Activated CD4-positive, alpha-beta T cell treated with anti-CD3 and anti-CD28 coated beads, Interleukin-10, Interleukin-2, amounts not matched to agents 100 ng/mL and 50 ng/mL, durations not matched to agents 16 hours and 8 hours (primary cell): Measurements from ENCODE around the gene MC2R.
A peak's percentile ranks its signal among the peaks of the same experiment; 100 is the strongest.

Experiments used
- DNase-seq: peaks from one replicate; pipeline ENCODE4 v3.0.0-alpha.2; 2020

MC2R gene

DNA sequence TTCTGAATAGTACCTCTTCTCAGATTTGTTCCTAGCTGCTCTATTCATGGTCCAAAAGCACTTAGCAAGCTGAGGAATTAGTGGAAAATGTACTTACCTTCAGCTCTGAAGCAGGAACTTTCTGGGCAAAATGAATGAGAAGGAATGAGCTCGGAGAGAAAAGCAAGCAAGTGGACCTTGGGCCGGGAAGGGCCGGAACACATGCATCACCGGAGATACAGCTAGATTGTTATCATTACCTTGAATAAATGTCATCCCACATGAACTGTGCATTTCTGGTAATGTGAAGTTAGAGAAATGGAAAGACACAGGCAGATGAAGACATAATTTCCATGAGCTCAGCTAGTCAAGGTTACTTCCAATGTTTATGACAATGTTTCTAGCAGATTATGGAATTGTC, at the start of gene MC2R:
Gene MC2R, minus strand, starts transcription at position 146 of the 400 bp plus-strand sequence. CDS start 30,018 bp downstream, outside the sequence.
- DNase-seq, result no peak

GRCh38 chr18:13945811-13946210, 30.5 kb upstream of the MC2R start:
- no peak for DNase-seq

DNA sequence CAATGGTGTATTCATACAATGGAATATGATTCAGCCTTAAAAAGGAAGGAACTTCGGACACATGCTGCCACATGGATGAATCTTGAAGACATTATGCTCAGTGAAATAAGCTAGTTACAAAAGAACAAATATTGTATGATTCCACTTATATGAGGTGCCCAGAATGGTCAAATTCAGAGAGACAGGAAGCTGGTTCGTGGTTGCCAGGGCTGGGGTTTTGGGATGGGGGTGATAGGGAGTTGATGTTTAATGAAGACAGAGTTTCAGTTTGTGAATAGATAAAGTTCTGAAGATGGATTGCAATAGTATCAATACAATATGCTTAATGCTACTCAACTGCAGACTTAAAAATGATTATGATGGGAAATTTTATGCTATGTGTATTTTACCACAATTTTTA, 28.0 kb upstream of the MC2R start:
- no peak for DNase-seq

DNA sequence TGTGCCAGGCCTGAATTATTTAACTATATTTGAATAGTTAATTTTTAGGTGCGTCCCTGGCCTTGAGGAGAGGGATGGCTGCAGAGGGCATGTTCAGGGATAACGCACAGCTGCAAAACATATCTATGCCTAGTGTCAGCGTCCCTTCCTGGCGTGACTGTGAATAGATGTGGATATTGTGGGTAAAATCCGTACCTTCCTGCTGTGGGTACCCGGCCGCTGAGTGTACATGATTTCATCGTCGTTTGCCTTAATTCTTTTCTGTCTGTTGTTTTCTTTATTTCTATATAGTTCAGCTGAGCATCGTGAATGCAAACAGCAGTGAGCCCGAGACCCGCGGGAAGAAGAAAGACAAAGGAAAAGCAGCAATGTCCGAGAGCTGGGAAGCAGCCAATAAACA, 25.0 kb upstream of the MC2R start:
- DNase-seq, result no peak

DNA sequence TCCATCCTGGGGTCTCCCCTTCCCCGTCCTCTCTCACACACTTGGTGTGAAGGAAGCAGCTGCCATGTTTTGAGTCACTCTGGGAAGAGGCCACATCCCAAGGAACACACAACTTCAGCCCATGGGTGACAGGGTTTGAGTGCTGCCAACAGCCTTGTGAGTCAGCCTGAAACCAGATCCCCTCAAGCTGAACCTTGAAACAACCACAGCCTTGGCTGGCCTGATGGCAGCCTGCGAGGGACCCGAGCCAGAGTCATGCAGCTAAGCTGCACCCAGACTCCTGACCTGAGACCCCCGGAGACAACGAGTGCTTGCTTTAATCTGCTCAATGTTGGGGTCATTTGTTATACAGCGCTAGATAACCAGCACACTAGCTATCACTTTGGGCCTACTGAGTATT, 19.3 kb upstream of the MC2R start:
- DNase-seq, result no peak

- no peak for DNase-seq
Observed at GRCh38 chr18:13934058-13934457, 18.7 kb upstream of the MC2R start.

DNA sequence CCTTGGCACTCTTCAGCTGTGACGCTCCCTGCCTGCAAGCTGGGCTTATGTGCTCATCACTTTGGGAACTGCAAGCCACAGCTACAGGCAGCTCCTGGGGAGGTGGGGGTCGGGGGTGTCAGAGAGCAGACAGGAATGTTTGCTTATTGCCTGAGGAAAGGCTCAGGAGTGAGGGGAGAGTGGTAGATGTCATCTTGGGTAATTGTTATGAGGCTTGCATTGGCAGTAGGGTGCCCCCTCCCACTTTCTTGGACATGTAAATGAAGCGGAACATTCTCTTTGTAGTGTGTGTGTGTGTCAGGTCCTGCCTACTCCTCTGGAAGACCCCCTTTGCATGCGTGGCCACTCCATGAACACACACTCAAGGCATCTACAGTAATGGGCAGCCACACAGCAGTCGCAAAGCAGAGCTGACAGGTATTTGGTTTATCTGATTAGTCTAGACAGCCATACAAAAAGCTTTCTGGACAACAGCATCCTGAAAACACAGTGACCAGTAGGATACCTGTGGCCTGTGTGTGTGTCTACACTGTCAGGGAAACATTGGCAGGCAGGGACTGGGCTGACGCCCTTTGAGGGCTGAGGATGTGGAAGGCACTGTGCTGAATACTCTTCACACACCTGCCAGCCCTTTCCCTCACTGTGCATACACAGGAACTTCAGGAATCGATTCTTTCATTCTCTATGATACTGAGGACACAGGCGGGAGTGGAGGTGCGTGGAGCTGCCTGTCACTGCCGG, 17.1 kb upstream of the MC2R start:
- no peak for DNase-seq

DNA sequence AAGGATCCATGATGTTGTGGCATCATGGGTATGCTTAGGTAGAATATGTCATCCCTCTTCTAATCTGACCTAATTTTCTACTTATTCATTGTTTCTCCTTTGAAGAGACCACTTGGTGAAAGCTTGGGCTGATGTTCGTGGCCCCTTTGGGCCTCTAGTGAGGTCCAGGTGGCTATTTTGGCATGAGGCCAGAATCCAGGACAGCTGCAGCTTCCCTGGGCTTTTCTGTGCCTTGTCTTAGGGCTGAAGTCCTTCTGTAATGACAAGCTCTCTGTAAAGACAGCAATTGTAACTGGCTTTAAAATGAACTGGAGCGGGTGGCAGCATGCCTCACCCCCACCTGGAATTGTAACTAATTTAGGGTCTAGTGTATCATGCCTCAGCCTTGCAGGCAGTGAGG, 15.6 kb upstream of the MC2R start:
- DNase-seq, result no peak

DNA sequence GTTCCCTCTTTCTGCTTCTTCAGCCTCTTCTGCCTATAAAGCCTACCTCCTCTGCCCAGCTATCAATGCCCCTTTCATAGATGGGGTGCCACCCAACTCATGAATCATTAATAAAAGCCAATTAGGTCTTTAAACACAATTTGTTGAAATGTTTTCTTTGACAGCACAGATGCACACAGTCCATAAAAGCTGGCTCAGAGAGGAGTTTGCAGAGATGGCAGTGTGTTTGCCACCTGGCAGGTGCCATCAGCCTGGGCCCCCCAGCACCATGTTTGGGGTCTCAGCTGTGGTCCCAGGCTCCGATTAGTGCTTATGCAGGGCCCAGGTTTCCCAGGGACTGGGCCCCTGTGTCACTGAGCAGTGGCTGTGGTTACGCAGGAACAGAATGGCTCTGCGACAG, 7.9 kb upstream of the MC2R start:
- no peak for DNase-seq

DNA sequence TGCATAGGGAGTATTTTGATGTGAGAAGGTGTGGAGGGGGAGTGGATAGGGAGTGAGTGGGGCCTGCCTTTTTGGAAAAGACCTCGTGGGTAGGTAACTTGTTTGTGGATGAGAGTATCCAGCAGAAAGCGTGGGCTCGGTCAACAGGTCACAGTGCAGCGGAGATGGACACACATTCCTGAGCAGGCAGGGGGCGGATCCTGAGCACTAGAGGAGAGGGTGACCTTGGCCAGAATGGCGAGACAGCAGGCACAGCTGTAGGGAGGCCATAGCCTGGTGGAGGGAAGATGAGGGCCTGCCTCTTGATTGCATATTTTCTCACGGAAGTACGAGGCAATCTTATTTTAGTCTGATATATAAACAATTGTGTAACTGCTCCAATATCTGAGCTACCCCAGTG, 3.6 kb upstream of the MC2R start:
- DNase-seq, result no peak

DNA sequence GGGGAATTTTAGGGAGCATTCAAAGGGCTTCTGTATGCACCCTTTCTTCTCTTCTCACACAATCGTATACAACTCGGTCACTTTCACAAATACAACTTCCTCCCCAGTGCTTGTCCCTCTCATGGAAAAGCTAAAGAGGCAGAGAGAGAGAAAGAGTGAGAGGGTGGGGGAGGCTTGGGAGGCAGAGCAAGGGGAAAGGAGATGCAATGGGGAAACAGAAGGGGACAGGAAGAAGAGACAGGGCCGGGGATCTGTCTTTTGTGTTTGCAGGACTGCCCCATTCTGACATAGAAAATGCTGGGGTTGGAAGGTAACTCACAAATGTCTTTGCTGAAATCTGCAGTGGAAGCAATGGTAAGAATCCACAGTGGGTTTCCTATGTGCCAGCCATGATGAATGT, 2.1 kb upstream of the MC2R start:
- DNase-seq, result no peak

GRCh38 chr18:13916559-13916958, 1.2 kb upstream of the MC2R start:
- no peak for DNase-seq

GRCh38 chr18:13915995-13916431, 677 bp upstream of the MC2R start:
- no peak for DNase-seq

DNA sequence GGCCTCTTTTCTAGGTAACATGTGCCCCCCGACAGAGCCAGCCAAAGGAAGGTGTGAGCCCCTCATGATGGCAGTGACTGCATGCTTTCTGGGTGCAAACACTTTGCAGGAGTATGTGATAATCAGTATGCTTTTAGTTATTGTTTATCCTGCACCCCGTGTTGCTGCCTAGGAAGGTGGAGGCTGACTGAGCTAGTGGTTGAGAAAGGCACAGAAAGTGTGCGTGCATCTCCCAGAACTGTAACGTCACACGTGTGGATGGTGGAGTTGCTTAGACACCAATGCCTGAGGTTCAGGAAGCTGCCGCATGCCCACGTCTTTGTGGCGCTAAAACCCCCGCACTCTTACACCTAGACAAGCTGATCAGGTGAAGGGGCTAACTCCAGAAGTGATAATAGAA, 580 bp downstream of the MC2R start:
- no peak for DNase-seq

DNA sequence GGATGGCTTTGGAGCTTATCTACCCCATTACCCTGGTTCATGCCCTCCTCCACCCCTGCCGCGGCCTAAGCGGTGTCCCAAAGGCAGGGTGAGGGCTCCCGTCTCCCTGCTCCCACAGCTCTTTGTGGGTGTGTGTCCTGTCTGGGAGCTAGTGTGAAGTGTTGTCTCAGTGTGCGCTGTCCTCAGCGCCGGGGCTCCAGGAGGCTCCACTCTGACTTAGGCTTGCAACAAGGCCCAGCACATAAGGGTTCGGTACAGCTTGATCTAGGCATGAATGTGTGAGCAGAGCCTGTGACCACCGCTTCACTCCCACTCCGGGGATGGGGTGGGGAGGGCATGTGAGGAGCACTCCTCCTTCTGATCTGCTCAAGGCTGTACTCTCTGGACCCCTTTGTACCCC, 1.2 kb downstream of the MC2R start:
- no peak for DNase-seq

- DNase-seq, result no peak
Observed at GRCh38 chr18:13913205-13913604, 2.1 kb downstream of the MC2R start.

- DNase-seq, result no peak
Observed at GRCh38 chr18:13912601-13913000, 2.7 kb downstream of the MC2R start.

GRCh38 chr18:13910986-13911385, 4.3 kb downstream of the MC2R start:
- DNase-seq, result no peak

GRCh38 chr18:13910501-13910900, 4.8 kb downstream of the MC2R start:
- DNase-seq, result no peak

DNA sequence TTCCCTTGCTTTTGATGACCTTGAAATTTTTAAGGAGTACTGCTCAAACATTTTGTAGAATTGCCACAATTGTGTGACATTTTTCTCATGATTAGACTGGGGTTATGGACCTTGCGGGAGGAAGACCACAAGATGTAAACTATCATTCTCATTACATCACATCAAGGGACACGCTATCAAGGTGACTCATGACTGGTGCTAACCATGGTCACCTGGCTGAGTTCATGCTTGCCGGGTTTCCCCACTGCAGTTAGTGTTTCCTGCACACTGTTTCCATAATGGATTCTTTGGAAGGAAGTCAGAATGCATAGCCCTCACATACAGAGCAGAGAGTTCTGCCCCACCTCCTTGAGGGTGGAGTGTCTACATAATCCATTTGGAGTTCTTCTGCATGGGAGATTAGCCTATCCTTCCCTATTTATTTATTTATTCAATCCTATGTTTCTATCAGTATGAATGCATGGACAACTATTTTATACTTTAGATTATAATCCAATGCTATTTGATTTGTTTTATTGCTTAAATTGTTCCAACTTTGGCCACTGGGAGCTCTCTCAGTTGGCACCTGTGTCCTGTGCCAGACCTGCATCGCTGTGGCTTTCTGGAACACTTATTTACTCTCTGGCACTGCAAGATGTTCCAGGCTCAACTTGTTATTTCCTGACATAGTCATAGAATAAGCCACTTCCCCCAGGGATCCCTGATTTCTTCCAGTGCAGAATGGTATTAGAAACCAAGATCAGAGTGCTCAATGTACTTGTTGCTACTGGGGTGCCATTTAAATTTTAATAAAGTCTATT, 6.0 kb downstream of the MC2R start:
- DNase-seq, result no peak

DNA sequence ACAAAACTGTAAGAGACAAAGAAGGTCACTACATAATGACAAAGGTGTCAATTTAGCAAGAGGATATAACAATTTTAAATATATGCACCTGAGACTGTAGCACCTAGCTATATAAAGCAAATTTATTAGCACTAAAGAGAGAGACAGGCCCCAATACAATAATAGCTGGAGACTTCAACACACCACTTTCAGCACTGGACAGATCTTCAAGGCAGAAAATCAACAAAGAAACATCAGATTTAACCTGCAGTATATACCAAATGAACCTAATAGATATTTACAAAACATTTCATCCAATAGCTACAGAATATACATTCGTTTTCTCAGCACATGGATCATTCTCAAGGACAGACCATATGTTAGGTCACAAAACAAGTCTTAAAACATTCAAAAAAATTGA, 14.7 kb downstream of the MC2R start:
- no peak for DNase-seq

DNA sequence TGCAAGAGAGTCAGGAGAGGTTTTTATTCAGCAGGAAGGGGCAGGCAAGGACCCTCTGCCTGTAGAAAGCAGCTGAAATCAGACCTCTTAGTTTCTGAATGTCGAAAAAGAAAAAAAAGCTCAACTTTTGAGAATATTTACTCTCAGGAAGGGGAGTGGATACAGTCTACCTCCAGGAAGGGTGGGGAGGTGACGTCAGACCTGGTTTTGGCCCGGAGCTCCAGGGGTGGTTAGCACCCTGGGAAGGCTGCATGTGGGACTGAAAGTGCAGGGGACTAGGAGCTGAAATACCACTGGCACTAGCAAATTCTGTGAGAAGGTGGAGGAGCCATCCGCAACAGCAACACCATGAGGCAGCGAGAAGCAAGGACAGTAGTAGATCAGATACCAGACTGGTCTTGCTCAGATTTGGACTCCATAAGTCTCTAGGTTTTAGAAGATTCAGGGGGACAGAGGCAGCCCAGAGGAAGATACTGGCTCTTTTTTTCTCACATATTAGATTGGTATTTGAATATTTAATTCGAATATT, 19.8 kb downstream of the MC2R start:
- DNase-seq, result no peak

DNA sequence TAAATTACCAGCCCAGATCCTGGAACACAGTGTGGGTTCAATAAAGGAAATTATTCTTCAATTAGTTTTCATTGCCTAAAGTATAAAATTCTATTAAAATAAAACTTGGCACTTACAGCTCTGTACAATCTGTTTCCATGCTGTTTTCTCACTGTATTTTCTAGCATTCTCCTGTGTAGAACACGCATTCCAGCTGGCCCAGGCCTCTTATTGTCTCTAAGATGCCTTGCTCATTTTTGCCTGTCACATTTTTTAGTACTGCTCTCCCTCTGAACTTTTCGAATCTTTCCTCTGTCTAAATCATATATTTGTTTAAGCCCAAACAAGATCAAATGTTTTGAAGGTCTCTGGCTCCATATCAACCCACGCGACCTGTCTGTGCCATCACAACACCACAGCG, 20.8 kb downstream of the MC2R start:
- DNase-seq, result no peak

DNA sequence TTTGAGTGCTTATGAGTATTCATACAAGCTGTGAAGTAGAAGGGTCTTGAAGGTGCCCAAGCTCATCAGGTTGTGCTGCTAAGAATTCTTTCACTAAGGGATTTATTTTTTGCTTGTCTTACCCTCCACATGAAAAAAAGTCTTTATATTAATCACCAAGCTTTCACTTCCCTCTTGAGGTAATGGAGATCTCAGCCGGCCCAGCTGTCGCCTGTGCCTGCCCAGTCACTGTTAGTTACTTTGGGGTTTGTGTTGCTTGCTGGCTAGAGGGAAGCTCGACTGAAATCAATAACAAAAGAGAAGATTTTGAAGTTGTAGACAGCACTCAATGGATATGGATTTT, 21.9 kb downstream of the MC2R start:
- DNase-seq, result peak; percentile 5
